Activated CD4-positive, alpha-beta T cell treated with anti-CD3 and anti-CD28 coated beads, Interleukin-2, amount 50 U/mL, for 1 hour (primary cell): ENCODE data around the gene SLC2A9.
"Not testable (repeated sequence)": the region's sequence is repeated elsewhere in the genome, so short reads cannot be mapped to it uniquely, and the experiment has no call there.

Experiments used
- DNase-seq: peaks from one replicate; pipeline ENCODE4 v3.0.0-alpha.2; 2020

SLC2A9 gene

DNA sequence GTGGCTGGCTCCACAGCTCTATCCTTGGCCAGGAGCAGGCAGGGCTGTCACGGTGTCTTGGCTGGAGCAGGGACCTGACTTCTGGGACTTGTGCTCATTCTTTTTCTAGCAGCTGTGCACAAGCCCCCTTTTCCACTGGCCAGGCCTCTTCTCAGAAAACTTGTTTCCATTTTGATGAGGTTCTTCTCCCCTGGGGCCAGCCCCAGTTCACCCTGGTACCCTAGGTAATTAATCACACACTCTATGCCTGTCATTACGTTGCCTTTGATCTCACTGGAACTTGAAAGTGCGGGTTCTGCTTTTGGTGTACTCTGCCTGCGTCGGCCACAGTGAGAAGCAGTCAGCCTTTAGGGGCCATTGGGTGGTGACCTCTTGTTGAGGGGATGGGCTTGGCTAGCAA lies 213.2 kb downstream of the SLC2A9 start:
- DNase-seq: no peak

DNA sequence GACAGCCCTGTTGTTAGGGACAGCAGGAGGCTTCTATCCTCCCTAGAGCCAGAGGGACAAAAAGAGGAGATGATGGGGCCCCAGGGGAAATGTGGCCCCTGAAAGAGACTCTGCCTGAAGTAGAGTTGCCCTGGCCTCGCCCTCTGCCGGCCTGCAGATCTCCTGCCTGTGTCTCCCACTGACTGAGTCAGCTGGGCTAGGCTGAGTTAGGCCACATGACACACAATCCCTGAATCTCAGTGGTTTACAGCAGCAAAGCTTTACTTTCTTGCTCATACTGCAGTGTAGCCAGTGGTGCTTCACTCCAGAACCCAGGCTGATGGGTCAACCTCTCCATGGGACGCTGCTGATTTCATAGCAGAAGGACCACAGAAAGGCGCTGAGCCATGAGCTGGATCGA lies 216.4 kb downstream of the SLC2A9 start:
- no peak for DNase-seq

DNA sequence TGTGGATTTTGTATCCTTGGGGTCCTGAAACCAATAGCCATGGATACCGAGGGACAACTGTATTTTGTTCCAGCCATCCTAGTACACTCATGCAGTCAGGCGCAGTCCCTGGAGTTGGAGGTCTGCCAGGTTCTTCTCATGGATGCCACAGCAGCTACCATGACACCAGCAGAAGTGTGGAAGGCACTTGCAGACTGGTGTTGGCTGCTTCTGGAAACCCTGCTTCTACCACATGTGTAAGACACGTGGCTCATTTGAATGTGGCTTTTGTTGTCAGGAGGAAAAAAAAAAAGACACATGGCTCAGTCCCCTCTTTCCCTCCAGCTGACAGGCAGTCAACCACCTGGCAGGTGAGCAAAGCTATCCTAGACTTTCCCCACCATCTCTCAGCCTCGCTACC lies 220.4 kb downstream of the SLC2A9 start:
- DNase-seq: no peak

DNA sequence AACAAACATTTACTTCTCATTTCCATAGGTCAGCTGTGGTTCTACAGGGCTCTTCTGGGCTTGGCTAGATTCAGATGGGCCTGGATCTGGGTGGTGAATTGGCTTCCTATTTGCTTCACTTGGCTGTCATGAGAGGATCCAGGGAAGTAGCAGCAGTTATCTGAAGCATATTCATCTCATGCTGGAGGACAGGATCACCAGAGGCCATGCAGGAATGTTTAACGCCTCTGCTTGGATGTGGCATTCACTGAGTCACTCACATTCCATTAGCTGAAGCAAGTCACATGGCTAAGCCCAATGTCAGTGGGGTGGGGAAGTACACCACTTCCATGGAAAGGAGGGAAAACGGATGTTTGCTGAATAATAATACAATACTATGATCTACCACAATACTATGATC lies 224.7 kb downstream of the SLC2A9 start:
- not testable (repeated sequence) for DNase-seq

DNA sequence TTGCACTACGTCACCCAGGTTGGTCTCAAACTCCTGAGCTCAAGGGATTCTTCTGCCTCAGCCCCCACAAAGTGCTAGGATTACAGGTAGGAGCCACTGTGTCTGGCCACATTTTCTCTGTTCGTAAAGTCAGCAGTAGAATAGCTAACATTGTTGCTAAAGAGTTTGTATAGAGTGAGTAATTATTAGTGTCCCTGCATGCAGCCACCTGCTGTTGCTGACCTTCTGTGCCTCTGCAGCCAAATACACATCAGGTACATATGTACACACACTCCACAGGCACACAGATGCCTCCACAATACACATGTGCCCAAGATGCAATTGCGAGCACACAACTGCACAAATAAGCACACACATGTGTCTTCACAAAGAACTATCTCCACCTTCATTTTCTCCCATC lies 228.9 kb downstream of the SLC2A9 start:
- no peak for DNase-seq

DNA sequence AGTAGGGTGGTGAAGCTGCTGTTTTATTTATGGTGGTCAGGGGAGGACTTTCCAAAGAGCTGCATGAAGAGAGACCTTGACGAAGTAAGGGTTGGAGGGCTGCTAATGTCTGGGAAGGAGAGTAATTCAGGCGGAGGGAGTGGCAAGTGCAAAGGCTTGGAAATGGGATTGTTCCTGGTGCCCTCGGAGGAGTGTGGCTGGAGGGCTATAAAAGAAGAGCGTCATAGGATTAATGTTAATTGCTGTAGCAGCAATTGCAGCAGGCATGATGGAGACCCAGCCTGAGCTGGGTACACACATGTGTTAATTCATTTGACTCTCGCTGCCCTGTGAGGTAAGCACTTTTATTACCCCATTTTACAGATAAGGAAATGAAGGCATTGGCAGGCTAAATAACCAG lies 235.4 kb downstream of the SLC2A9 start:
- DNase-seq: not testable (repeated sequence)

DNA sequence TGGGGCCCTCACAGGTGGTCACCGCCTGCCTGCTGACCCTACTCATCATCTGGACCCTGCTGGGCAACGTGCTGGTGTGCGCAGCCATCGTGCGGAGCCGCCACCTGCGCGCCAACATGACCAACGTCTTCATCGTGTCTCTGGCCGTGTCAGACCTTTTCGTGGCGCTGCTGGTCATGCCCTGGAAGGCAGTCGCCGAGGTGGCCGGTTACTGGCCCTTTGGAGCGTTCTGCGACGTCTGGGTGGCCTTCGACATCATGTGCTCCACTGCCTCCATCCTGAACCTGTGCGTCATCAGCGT lies 239.2 kb downstream of the SLC2A9 start:
- no peak for DNase-seq

DNA sequence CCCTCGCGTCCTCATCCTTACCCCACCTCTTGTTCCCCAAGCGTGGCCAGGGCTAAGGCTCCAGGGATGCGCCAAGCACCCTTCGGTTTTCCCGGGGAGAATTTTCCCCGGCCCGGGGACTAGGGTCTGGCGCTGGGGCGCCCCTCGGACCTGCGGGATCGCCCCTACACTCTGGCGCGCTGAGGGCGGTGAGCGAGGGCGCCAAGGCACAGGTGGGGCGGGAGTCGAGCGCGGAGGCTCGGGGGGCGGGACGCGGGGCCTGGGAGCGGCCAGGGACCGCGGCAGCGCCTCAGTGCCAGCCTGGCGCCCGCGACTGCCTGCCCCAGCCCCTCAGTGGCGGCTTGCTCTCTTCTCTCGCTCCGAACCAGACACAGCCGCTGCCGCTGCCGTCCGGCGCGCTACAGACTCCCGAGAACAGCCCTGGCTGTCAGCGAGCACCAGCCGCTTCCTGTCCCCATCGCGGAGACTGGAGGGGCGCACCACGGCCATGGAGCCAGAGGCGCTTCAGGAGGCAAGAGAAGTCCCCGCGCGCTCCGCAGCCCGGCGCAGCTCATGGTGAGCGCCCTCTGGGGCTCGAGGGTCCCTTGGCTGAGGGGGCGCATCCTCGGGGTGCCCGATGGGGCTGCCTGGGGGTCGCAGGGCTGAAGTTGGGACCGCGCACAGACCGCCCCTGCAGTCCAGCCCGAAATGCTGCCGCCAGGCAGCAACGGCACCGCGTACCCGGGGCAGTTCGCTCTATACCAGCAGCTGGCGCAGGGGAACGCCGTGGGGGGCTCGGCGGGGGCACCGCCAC lies 239.8 kb downstream of the SLC2A9 start, which contains the start of gene DRD5:
Gene DRD5, plus strand, starts transcription at position 292 of the 793 bp plus-strand sequence. Its CDS starts 396 bp downstream, at position 688.
- DNase-seq: no peak
